GM18907 (cell line): ENCODE results near the gene CAMSAP1.

Experiments
- ATAC-seq: cut with Tn5 transposase; IDR thresholded peaks from one replicate; pipeline ENCODE4 v1.9.1; 2021; ENCODE audit warnings: mild to moderate bottlenecking, moderate library complexity; ENCODE audit not compliant: unreplicated experiment

Gene CAMSAP1

GRCh38 chr9:135763716-135764446 lies 143.5 kb downstream of the CAMSAP1 start:
- no peak for ATAC-seq

GRCh38 chr9:135762921-135763320 lies 144.4 kb downstream of the CAMSAP1 start:
- no peak for ATAC-seq

DNA sequence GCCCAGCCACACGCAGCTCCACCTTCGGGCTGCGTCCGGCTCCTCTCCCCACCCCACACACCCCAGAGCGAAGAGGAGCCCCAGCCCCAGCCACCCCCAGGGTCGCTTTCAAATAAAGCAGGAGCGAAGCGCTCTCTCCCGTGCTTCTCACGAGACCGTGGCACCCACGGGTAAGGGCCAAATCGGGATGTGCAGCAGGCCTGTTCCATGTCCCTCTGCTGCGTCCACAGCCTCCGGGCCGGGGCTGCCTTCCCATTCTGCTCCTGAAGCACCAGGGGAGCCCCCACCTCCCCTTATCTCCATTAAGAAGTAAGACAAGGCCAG lies 145.5 kb downstream of the CAMSAP1 start:
- no peak for ATAC-seq

DNA sequence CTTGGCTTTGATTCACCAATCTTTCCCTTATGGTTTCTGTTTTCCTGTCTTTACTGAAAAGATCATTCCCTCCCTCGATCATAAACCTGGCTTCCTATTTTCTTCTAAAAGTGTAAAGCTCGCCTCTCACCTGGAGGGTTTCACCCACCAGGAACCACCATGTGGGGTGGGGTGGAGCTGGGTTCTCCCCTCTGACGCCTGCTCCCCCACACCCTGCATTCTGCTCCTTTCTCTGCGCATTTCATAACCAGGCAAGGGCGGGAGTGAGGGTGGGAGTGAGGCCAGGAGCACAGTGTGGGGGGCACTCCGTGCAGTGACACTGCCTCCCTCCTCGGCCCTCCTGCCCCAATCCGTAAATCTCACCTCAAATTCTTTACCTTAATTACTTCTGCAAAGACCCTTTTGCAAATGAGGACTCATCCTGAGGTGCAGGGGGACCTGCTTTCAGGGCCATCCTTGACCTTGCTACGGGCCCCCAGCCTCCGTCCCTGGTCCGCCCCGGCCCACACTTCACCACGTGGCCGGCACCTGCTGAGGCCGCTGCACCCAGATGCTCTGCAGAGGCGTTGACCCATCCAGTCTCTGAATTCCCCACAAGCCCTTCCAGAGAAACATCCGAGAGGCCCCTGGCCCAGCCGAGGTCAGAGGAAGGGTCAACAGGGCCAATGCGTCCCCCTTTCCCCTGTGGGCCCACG lies 146.0 kb downstream of the CAMSAP1 start:
- ATAC-seq, result no peak

- no peak for ATAC-seq
Measured at GRCh38 chr9:135760465-135760864, 146.9 kb downstream of the CAMSAP1 start.

DNA sequence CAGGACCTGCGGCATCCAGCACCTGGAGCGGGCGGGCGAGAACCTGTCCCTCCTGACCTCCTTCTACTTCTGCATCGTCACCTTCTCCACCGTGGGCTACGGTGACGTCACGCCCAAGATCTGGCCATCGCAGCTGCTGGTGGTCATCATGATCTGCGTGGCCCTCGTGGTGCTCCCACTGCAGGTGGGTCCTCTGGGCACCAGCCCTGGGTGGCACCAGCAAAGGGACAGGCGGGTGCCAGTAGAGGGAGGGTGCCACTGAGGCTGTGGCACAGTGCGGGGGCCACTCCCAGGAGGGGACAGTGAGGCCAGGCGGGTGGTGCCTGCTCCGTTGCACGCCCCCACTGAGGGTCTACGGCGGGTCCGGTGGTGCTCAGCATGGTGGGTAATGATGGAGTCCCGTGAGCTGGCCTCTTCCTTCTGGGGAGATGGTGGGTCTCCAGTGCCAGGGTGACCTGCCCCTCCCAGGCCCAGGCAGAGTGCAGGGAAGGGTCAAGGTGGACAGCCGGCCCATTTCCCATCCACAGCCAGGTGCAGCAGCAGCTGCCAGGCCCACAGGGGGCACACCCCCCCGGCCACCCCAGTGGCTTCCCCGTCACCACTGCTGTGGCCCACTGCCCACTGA lies 147.6 kb downstream of the CAMSAP1 start:
- no peak for ATAC-seq

DNA sequence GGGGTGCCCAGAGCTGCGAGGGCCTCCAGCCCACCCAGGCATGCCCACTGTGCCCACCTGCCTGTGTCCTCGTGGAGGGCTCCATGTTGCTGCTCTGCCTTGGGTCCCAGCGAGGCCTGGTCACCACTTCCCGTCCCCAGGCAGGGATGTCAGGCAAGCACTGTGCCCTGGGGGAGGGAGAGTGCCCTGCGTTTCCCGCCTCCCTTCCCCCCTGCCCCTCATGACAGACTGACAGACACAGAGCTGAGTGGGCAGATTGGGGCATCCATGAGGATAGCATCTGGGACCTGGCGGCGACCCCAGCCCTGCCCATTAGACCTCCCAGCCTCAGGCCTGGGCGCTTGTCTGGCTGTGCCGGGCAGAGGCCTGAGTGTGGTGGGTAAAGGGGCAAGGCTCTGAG lies 148.5 kb downstream of the CAMSAP1 start:
- ATAC-seq, result no peak
